GM13977 (cell line): ENCODE results near the gene GRIK4.

ENCODE experiments used
- DNase-seq: peaks from one replicate; pipeline ENCODE4 v3.0.0; 2012; ENCODE audit warnings: low spot score
- CTCF ChIP-seq: IDR thresholded peaks from 2 replicates; pipeline ENCODE4 v1.5.1; 2012; ENCODE audit warnings: mild to moderate bottlenecking, control low read depth; ENCODE audit not compliant: insufficient read depth; ENCODE audit errors: extremely low read depth, missing control alignments
- in situ Hi-C: fragments of 300-500 bp; cut with MboI; formaldehyde crosslinking; loops from one replicate; pipeline ENCODE4 v1.12.0; 2022; ENCODE audit warnings: low sequenced_read_pairs, low pct_unique_long_range_greater_than_20kb, mixed read lengths, inconsistent platforms; ENCODE audit not compliant: unreplicated experiment

GRIK4 gene

GRCh38 chr11:120568572-120569307 is 57.2 kb downstream of the GRIK4 start:
- TF ChIP-seq CTCF, result no peak
- DNase-seq, result no peak
- in situ Hi-C loops, result no loop called here

- in situ Hi-C loops, result no loop called here
- no peak for DNase-seq
- TF ChIP-seq CTCF, result no peak
Observed at GRCh38 chr11:120569861-120570260, 58.3 kb downstream of the GRIK4 start.

- in situ Hi-C loops, result no loop called here
- TF ChIP-seq CTCF, result no peak
- no peak for DNase-seq
Observed at GRCh38 chr11:120571476-120571875, 59.9 kb downstream of the GRIK4 start.

- in situ Hi-C loops, result no loop called here
- no peak for DNase-seq
- TF ChIP-seq CTCF, result no peak
Observed at GRCh38 chr11:120573756-120574354, 62.3 kb downstream of the GRIK4 start.

GRCh38 chr11:120574876-120575275 is 63.3 kb downstream of the GRIK4 start:
- no peak for TF ChIP-seq CTCF
- DNase-seq, result no peak
- in situ Hi-C loops, result no loop called here

GRCh38 chr11:120575461-120575860 is 63.9 kb downstream of the GRIK4 start:
- no peak for TF ChIP-seq CTCF
- in situ Hi-C loops, result no loop called here
- no peak for DNase-seq
